ENCODE data around the gene HIGD1B. TPM values are rescaled to one million over a fixed set of nuclear protein-coding genes. Genes with fewer than 3 reads are reported as not detected.

The HIGD1B gene
- total and polyA plus RNA-seq, 4 donors: 0.28 to 0.43 TPM; not detected in 2

- no peak for TF ChIP-seq RAD21 (IDR thresholded peaks at IDR 0.05)
- TF ChIP-seq CTCF (IDR thresholded peaks at IDR 0.05; ENCODE audit: low read depth, low read length, missing input control): no peak
- TF ChIP-seq EGR1 (IDR thresholded peaks at IDR 0.05; ENCODE audit: low read depth in 2 of 2): no peak
- TF ChIP-seq RXRA (IDR thresholded peaks at IDR 0.05): no peak
- TF ChIP-seq NR2F2 (IDR thresholded peaks at IDR 0.05): no peak
- TF ChIP-seq YY1 (IDR thresholded peaks at IDR 0.05): no peak
- no peak for TF ChIP-seq SP1 (IDR thresholded peaks at IDR 0.05)
- TF ChIP-seq MAX (IDR thresholded peaks at IDR 0.05): no peak
- WGBS: 92% methylated on average over 7 of the region's 7 CpGs
- Histone ChIP-seq H3K4me3 (ENCODE audit: low read depth in 1 of 3, low read length in 3 of 3) (no peak overlapping the region), H3K9me3 (ENCODE audit: control insufficient read depth in 4 of 4, low read length in 3 of 4) (no peaks in the 10 kb centered on the region), H3K4me1 (ENCODE audit: control insufficient read depth in 4 of 4, insufficient read depth in 4 of 4, low read length in 3 of 4) (no peaks in the 10 kb centered on the region), H3K27ac (ENCODE audit: low read depth in 1 of 2, low read length in 2 of 2) (no peak overlapping the region), H3K36me3 (ENCODE audit: control insufficient read depth in 4 of 4, insufficient read depth in 3 of 4, low read depth in 1 of 4, low read length in 3 of 4) (peaks cover 11 to 52% (median 42%) of the 10 kb centered on the region in 4 donors), H3K27me3 (ENCODE audit: control insufficient read depth in 4 of 4, insufficient read depth in 4 of 4, low read length in 3 of 4) (no peaks in the 10 kb centered on the region), H3K9ac (ENCODE audit: low read depth in 1 of 2, low read length in 2 of 2) (no peak overlapping the region)
- DNase-seq (ENCODE audit: low spot score): no peak
These were observed 2.3 kb downstream of the HIGD1B start for GRCh38 chr17:44850025-44850424.

- H3K27ac ChIP-seq (ENCODE audit: low read depth in 1 of 2, low read length in 2 of 2): no peak overlapping the region
- TF ChIP-seq GABPA (IDR thresholded peaks at IDR 0.05 in 1 of 2, conservative IDR thresholded peaks at IDR 0.05 in 1 of 2) (no peak), REST (IDR thresholded peaks at IDR 0.05) (no peak), TAF1 (conservative IDR thresholded peaks at IDR 0.05) (no peak), EGR1 (IDR thresholded peaks at IDR 0.05; ENCODE audit: low read depth in 2 of 2) (no peak), ZBTB33 (IDR thresholded peaks at IDR 0.05) (no peak), ATF3 (IDR thresholded peaks at IDR 0.05) (no peak), HNF4G (IDR thresholded peaks at IDR 0.05) (no peak)
- no peak for DNase-seq (ENCODE audit: low spot score)
- no peak overlapping the region for H3K4me3 ChIP-seq (ENCODE audit: low read depth in 1 of 3, low read length in 3 of 3)
- H3K9ac ChIP-seq (ENCODE audit: low read depth in 1 of 2, low read length in 2 of 2): no peak overlapping the region
- H3K9me3 ChIP-seq (ENCODE audit: control insufficient read depth in 4 of 4, low read length in 3 of 4): no peaks in the 10 kb centered on the region
- peaks cover 11 to 57% (median 46%) of the 10 kb centered on the region in 4 donors for H3K36me3 ChIP-seq (ENCODE audit: control insufficient read depth in 4 of 4, insufficient read depth in 3 of 4, low read depth in 1 of 4, low read length in 3 of 4)
- 94% methylated on average over 5 of the region's 5 CpGs for WGBS
- H3K27me3 ChIP-seq (ENCODE audit: control insufficient read depth in 4 of 4, insufficient read depth in 4 of 4, low read length in 3 of 4): no peaks in the 10 kb centered on the region
- H3K4me1 ChIP-seq (ENCODE audit: control insufficient read depth in 4 of 4, insufficient read depth in 4 of 4, low read length in 3 of 4): no peaks in the 10 kb centered on the region
These were observed 2.9 kb downstream of the HIGD1B start for GRCh38 chr17:44850612-44851011.
